Skin of body (tissue), 2 donors: ENCODE data around the gene DYNC2H1. TPM values are rescaled to one million over a fixed set of nuclear protein-coding genes. Genes with fewer than 3 reads are reported as not detected.

Experiments
- small RNA-seq: library from RNA; depleted of rRNA; stranded (forward); fragments of <200 nt; gene quantifications from one replicate; pipeline ENCODE3, GENCODE V24; 2014; ENCODE audit warnings: low replicate concordance
- total RNA-seq: library from RNA; depleted of rRNA; stranded (reverse); fragments of >200 nt; gene quantifications from one replicate; pipeline ENCODE4 v1.2.3, GENCODE V29; 2014

DYNC2H1 gene
- total RNA-seq, 1 donor from 2014 or later, result 51.6 TPM

Small RNA genes within 50 kb of the gene (small RNA-seq; reads per million reads assigned to genes)
- gene AP003461.1, result not detected

Other genes with a start within 250 kb of the DYNC2H1 start
- gene MMP12, start 234.4 kb upstream of the DYNC2H1 start, total RNA-seq, result 0.10 TPM
- gene MMP13, start 153.7 kb upstream of the DYNC2H1 start, total RNA-seq, result not detected
- 28.4 TPM for gene DCUN1D5, start 17.3 kb upstream of the DYNC2H1 start, total RNA-seq